Measurements from ENCODE around the gene PLEKHA8. TPM values are rescaled to one million over a fixed set of nuclear protein-coding genes. Genes with fewer than 3 reads are reported as not detected.

The PLEKHA8 gene
- total and polyA plus RNA-seq, 2 of the 8 experiments (the other 6 are each of a cell fraction or from before 2014, with no cell fraction given): 10.7 to 44.0 TPM

- TF ChIP-seq KDM5A (IDR thresholded peaks at IDR 0.05; ENCODE audit: low read length) (no peak), SP1 (IDR thresholded peaks at IDR 0.05; ENCODE audit: low read depth, low read length) (no peak), PHF8 (conservative IDR thresholded peaks at IDR 0.05; ENCODE audit: low read depth, low read length) (no peak), CHD2 (IDR thresholded peaks at IDR 0.05; ENCODE audit: low read length) (no peak), EGR1 (IDR thresholded peaks at IDR 0.05; ENCODE audit: borderline replicate concordance, low read depth, low read length) (no peak), CTCF (IDR thresholded peaks at IDR 0.05; ENCODE audit: control extremely low read depth in 1 of 3, insufficient read depth in 1 of 3, low read depth in 1 of 3, low read length in 3 of 3) (no peak)
Observed at GRCh38 chr7:30140456-30140855, 112.2 kb downstream of the PLEKHA8 start (continued).
